ENCODE measurements around the gene SPATA6.

Gene SPATA6

DNA sequence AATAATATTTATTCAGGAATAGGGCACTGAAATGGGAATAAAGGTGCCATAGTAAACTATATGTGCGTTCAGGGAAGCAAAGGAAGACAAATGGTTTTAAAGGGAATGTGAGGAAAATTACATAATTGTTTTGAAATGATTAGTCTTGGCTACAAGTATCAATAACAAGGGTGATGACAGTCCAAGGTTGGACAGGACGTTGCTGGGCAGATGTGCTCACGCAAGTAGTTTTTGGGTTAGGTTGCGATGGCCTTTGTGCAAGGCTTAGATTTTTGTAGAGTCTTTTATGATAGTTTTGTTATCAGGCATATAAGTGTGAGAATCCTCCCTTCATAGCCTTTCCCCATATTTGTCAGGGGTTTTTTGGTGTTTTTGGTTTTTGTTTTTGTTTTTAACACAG lies 57.0 kb downstream of the SPATA6 start:
- Histone ChIP-seq H3K18ac (ENCODE audit: low read length) (no peak overlapping the region), H3K4ac (ENCODE audit: low read length) (no peak overlapping the region), H3K4me3 (ENCODE audit: low read length in 2 of 2) (no peak overlapping the region), H3K9ac (ENCODE audit: low read depth, low read length, poor library complexity) (no peak overlapping the region), H4K8ac (ENCODE audit: low read depth, low read length) (no peak overlapping the region), H2BK5ac (ENCODE audit: low read length) (no peak overlapping the region), H3K27ac (replicated peaks; ENCODE audit: low read length) (no peak overlapping the region), H3K23ac (ENCODE audit: low read depth, low read length, poor library complexity) (no peak overlapping the region), H4K91ac (ENCODE audit: low read depth, low read length, poor library complexity) (no peak overlapping the region), H2BK15ac (ENCODE audit: low read length) (no peak overlapping the region), H3K36me3 (replicated peaks in 1 of 2; ENCODE audit: control insufficient read depth in 2 of 2, insufficient read depth in 2 of 2, low read length in 2 of 2) (no peaks in the 10 kb centered on the region), H2AFZ (ENCODE audit: low read length) (no peak overlapping the region), H3K4me2 (ENCODE audit: insufficient read depth, low read length, poor library complexity, severe bottlenecking) (no peak overlapping the region), H3K14ac (ENCODE audit: low read length) (no peak overlapping the region), H3K79me1 (ENCODE audit: low read depth, low read length) (no peaks in the 10 kb centered on the region), H2BK120ac (ENCODE audit: low read depth, low read length) (no peak overlapping the region), H2AK5ac (ENCODE audit: low read depth, low read length) (no peak overlapping the region), H3K27me3 (ENCODE audit: control insufficient read depth in 3 of 3, insufficient read depth in 3 of 3, low read depth in 1 of 3, low read length in 3 of 3) (no peaks in the 10 kb centered on the region), H3K9me3 (replicated peaks in 1 of 2; ENCODE audit: control insufficient read depth in 2 of 2, insufficient read depth in 1 of 2, low read depth in 1 of 2, low read length in 2 of 2) (no peaks in the 10 kb centered on the region), H3K4me1 (ENCODE audit: control insufficient read depth in 2 of 2, insufficient read depth in 1 of 2, low read depth in 1 of 2, low read length in 2 of 2) (no peaks in the 10 kb centered on the region), H2BK12ac (ENCODE audit: low read length) (no peak overlapping the region)
- WGBS, 2 donors (ENCODE audit: extremely low coverage in 2 of 2, insufficient read length in 2 of 2, insufficient replicate concordance in 1 of 2) = no CpG with 5 or more reads among the region's 4 CpGs
- no peak for DNase-seq (ENCODE audit: low spot score)

DNA sequence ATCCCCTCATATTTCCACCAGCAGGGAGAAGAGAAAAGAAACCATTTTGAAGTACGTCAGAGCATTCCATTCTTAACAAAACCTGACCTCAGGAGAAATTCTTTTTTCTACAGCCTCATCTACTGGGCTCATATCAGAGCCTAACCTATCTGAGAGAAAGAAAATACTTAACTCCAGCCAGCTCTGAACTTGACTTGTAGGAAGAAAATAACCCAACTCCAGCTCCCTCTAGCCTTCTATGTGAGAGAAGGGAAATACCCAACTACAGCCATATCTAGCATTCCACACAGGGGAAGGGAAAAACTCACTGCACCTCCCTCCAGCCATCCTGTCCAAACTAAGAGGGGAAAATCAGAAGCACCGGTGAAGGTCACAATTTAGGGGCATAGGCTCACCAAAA lies 57.7 kb downstream of the SPATA6 start:
- no CpG with 5 or more reads among the region's 2 CpGs for WGBS, 2 donors (ENCODE audit: extremely low coverage in 2 of 2, insufficient read length in 2 of 2, insufficient replicate concordance in 1 of 2)
- no peaks in the 10 kb centered on the region for H3K4me1 ChIP-seq (ENCODE audit: control insufficient read depth in 2 of 2, insufficient read depth in 1 of 2, low read depth in 1 of 2, low read length in 2 of 2)

GRCh38 chr1:48405940-48406339 lies 66.1 kb downstream of the SPATA6 start:
- Histone ChIP-seq H3K9ac (ENCODE audit: low read depth, low read length, poor library complexity) (no peak overlapping the region), H3K36me3 (replicated peaks in 1 of 2; ENCODE audit: control insufficient read depth in 2 of 2, insufficient read depth in 2 of 2, low read length in 2 of 2) (peaks cover 0 to 1% of the 10 kb centered on the region in 2 donors), H4K8ac (ENCODE audit: low read depth, low read length) (no peak overlapping the region), H3K27ac (replicated peaks; ENCODE audit: low read length) (no peak overlapping the region), H3K4me1 (ENCODE audit: control insufficient read depth in 2 of 2, insufficient read depth in 1 of 2, low read depth in 1 of 2, low read length in 2 of 2) (no peaks in the 10 kb centered on the region), H3K9me3 (replicated peaks in 1 of 2; ENCODE audit: control insufficient read depth in 2 of 2, insufficient read depth in 1 of 2, low read depth in 1 of 2, low read length in 2 of 2) (no peaks in the 10 kb centered on the region), H2BK12ac (ENCODE audit: low read length) (no peak overlapping the region), H3K79me1 (ENCODE audit: low read depth, low read length) (no peaks in the 10 kb centered on the region), H3K23ac (ENCODE audit: low read depth, low read length, poor library complexity) (no peak overlapping the region), H2BK5ac (ENCODE audit: low read length) (no peak overlapping the region), H3K18ac (ENCODE audit: low read length) (no peak overlapping the region), H2AFZ (ENCODE audit: low read length) (no peak overlapping the region), H4K91ac (ENCODE audit: low read depth, low read length, poor library complexity) (no peak overlapping the region), H3K4me2 (ENCODE audit: insufficient read depth, low read length, poor library complexity, severe bottlenecking) (no peak overlapping the region), H3K14ac (ENCODE audit: low read length) (no peak overlapping the region), H2BK15ac (ENCODE audit: low read length) (no peak overlapping the region), H3K4ac (ENCODE audit: low read length) (no peak overlapping the region), H2BK120ac (ENCODE audit: low read depth, low read length) (no peak overlapping the region), H3K27me3 (ENCODE audit: control insufficient read depth in 3 of 3, insufficient read depth in 3 of 3, low read depth in 1 of 3, low read length in 3 of 3) (no peaks in the 10 kb centered on the region), H2AK5ac (ENCODE audit: low read depth, low read length) (no peak overlapping the region), H3K4me3 (ENCODE audit: low read length in 2 of 2) (no peak overlapping the region)
- DNase-seq (ENCODE audit: low spot score) = no peak
- WGBS, 2 donors (ENCODE audit: extremely low coverage in 2 of 2, insufficient read length in 2 of 2, insufficient replicate concordance in 1 of 2) = no CpG with 5 or more reads among the region's 2 CpGs

More for the DNA sequence above, 57.7 kb downstream of the SPATA6 start:
- H2BK15ac ChIP-seq (ENCODE audit: low read length) = no peak overlapping the region
- H3K36me3 ChIP-seq (replicated peaks in 1 of 2; ENCODE audit: control insufficient read depth in 2 of 2, insufficient read depth in 2 of 2, low read length in 2 of 2) = no peaks in the 10 kb centered on the region
- no peak overlapping the region for H2AK5ac ChIP-seq (ENCODE audit: low read depth, low read length)
- H2BK5ac ChIP-seq (ENCODE audit: low read length) = no peak overlapping the region
- no peak overlapping the region for H3K9ac ChIP-seq (ENCODE audit: low read depth, low read length, poor library complexity)
- no peak overlapping the region for H3K14ac ChIP-seq (ENCODE audit: low read length)
- no peaks in the 10 kb centered on the region for H3K79me1 ChIP-seq (ENCODE audit: low read depth, low read length)
- no peaks in the 10 kb centered on the region for H3K9me3 ChIP-seq (replicated peaks in 1 of 2; ENCODE audit: control insufficient read depth in 2 of 2, insufficient read depth in 1 of 2, low read depth in 1 of 2, low read length in 2 of 2)
- H3K27ac ChIP-seq (replicated peaks; ENCODE audit: low read length) = no peak overlapping the region
- H3K18ac ChIP-seq (ENCODE audit: low read length) = no peak overlapping the region
- no peak overlapping the region for H3K23ac ChIP-seq (ENCODE audit: low read depth, low read length, poor library complexity)
- no peak overlapping the region for H3K4me2 ChIP-seq (ENCODE audit: insufficient read depth, low read length, poor library complexity, severe bottlenecking)
- no peak overlapping the region for H2BK120ac ChIP-seq (ENCODE audit: low read depth, low read length)
- no peak for DNase-seq (ENCODE audit: low spot score)
- no peaks in the 10 kb centered on the region for H3K27me3 ChIP-seq (ENCODE audit: control insufficient read depth in 3 of 3, insufficient read depth in 3 of 3, low read depth in 1 of 3, low read length in 3 of 3)
- no peak overlapping the region for H4K91ac ChIP-seq (ENCODE audit: low read depth, low read length, poor library complexity)
- H2BK12ac ChIP-seq (ENCODE audit: low read length) = no peak overlapping the region
- H2AFZ ChIP-seq (ENCODE audit: low read length) = no peak overlapping the region
- H3K4me3 ChIP-seq (ENCODE audit: low read length in 2 of 2) = no peak overlapping the region
- H4K8ac ChIP-seq (ENCODE audit: low read depth, low read length) = no peak overlapping the region
- H3K4ac ChIP-seq (ENCODE audit: low read length) = no peak overlapping the region

- Histone ChIP-seq H3K79me1 (ENCODE audit: low read depth, low read length) (no peaks in the 10 kb centered on the region), H2BK12ac (ENCODE audit: low read length) (no peak overlapping the region), H4K91ac (ENCODE audit: low read depth, low read length, poor library complexity) (no peak overlapping the region), H3K4me1 (ENCODE audit: control insufficient read depth in 2 of 2, insufficient read depth in 1 of 2, low read depth in 1 of 2, low read length in 2 of 2) (no peaks in the 10 kb centered on the region), H3K4me3 (ENCODE audit: low read length in 2 of 2) (no peak overlapping the region), H3K9ac (ENCODE audit: low read depth, low read length, poor library complexity) (no peak overlapping the region), H3K4ac (ENCODE audit: low read length) (no peak overlapping the region), H3K18ac (ENCODE audit: low read length) (no peak overlapping the region), H3K27me3 (ENCODE audit: control insufficient read depth in 3 of 3, insufficient read depth in 3 of 3, low read depth in 1 of 3, low read length in 3 of 3) (no peaks in the 10 kb centered on the region), H3K9me3 (replicated peaks in 1 of 2; ENCODE audit: control insufficient read depth in 2 of 2, insufficient read depth in 1 of 2, low read depth in 1 of 2, low read length in 2 of 2) (no peaks in the 10 kb centered on the region), H2BK120ac (ENCODE audit: low read depth, low read length) (no peak overlapping the region), H3K27ac (replicated peaks; ENCODE audit: low read length) (no peak overlapping the region), H2AK5ac (ENCODE audit: low read depth, low read length) (no peak overlapping the region), H3K4me2 (ENCODE audit: insufficient read depth, low read length, poor library complexity, severe bottlenecking) (no peak overlapping the region), H4K8ac (ENCODE audit: low read depth, low read length) (no peak overlapping the region), H3K23ac (ENCODE audit: low read depth, low read length, poor library complexity) (no peak overlapping the region), H3K36me3 (replicated peaks in 1 of 2; ENCODE audit: control insufficient read depth in 2 of 2, insufficient read depth in 2 of 2, low read length in 2 of 2) (peaks cover 0 to 1% of the 10 kb centered on the region in 2 donors), H2BK5ac (ENCODE audit: low read length) (no peak overlapping the region), H2AFZ (ENCODE audit: low read length) (no peak overlapping the region), H3K14ac (ENCODE audit: low read length) (no peak overlapping the region), H2BK15ac (ENCODE audit: low read length) (no peak overlapping the region)
- DNase-seq (ENCODE audit: low spot score) = no peak
- no CpG with 5 or more reads among the region's 1 CpG for WGBS, 2 donors (ENCODE audit: extremely low coverage in 2 of 2, insufficient read length in 2 of 2, insufficient replicate concordance in 1 of 2)
These were observed 66.6 kb downstream of the SPATA6 start for GRCh38 chr1:48405400-48405799.
